ENCODE data around the gene APBB2. TPM values are rescaled to one million over a fixed set of nuclear protein-coding genes. Genes with fewer than 3 reads are reported as not detected.
A peak's percentile ranks its signal among the peaks of the same experiment; 100 is the strongest.
"Not testable (repeated sequence)": the region's sequence is repeated elsewhere in the genome, so short reads cannot be mapped to it uniquely, and the experiment has no call there.

APBB2 gene
- total RNA-seq, 2 donors from 2014 or later, result 56.1 to 64.8 TPM

DNA sequence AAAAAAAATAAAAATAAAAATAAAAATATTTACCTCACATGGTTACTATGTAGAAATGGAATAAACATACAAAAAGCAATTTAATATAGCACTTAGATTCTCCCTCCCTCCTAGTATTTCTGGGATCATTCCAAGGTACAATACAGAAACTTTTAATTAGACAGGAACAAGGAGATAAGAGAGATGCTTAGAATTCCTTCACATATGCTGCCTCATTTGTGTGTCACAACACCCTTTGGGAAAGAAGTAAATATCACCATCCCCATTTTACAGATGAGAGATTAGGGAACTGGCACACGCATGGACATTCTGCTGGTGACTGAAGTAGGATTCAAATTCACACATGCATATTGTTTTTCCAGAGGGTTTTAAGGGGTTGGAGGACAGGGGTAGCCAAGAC lies 164.2 kb downstream of the APBB2 start:
- H3K9me3 ChIP-seq (ENCODE audit: control insufficient read depth, low read length), result peaks cover 33% of the 10 kb centered on the region
- no peak overlapping the region for H3K27ac ChIP-seq (ENCODE audit: low read depth, low read length)
- H3K4me3 ChIP-seq (ENCODE audit: low read length), result no peak overlapping the region
- no peak overlapping the region for H3K4me3 Mint-ChIP-seq
- peaks cover 10% of the 10 kb centered on the region for H3K4me1 Mint-ChIP-seq
- DNase-seq, result no peak
- no peaks in the 10 kb centered on the region for H3K4me1 ChIP-seq (ENCODE audit: control insufficient read depth, insufficient read depth, low read length)
- WGBS, 2 experiments (ENCODE audit: insufficient coverage in 1 of 2, insufficient read length in 1 of 2), result 86% methylated on average over 1 of the region's 1 CpG
- H3K9me3 Mint-ChIP-seq, result peaks cover 36% of the 10 kb centered on the region
- H3K27me3 Mint-ChIP-seq (ENCODE audit: insufficient read depth), result no peaks in the 10 kb centered on the region
- H3K36me3 ChIP-seq (ENCODE audit: control insufficient read depth, insufficient read depth, low read length), result no peaks in the 10 kb centered on the region
- TF ChIP-seq, protein P1, sequence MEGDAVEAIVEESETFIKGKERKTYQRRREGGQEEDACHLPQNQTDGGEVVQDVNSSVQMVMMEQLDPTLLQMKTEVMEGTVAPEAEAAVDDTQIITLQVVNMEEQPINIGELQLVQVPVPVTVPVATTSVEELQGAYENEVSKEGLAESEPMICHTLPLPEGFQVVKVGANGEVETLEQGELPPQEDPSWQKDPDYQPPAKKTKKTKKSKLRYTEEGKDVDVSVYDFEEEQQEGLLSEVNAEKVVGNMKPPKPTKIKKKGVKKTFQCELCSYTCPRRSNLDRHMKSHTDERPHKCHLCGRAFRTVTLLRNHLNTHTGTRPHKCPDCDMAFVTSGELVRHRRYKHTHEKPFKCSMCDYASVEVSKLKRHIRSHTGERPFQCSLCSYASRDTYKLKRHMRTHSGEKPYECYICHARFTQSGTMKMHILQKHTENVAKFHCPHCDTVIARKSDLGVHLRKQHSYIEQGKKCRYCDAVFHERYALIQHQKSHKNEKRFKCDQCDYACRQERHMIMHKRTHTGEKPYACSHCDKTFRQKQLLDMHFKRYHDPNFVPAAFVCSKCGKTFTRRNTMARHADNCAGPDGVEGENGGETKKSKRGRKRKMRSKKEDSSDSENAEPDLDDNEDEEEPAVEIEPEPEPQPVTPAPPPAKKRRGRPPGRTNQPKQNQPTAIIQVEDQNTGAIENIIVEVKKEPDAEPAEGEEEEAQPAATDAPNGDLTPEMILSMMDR (conservative IDR thresholded peaks at IDR 0.05), result no peak
- H3K27ac Mint-ChIP-seq, result no peak overlapping the region
- no peak overlapping the region for H3K9ac ChIP-seq (ENCODE audit: extremely low read depth, low read length, poor library complexity, severe bottlenecking)
- peaks cover 25% of the 10 kb centered on the region for H3K36me3 Mint-ChIP-seq (ENCODE audit: low read depth)
- H3K27me3 ChIP-seq (ENCODE audit: control insufficient read depth, insufficient read depth, low read length, poor library complexity, severe bottlenecking), result no peaks in the 10 kb centered on the region

DNA sequence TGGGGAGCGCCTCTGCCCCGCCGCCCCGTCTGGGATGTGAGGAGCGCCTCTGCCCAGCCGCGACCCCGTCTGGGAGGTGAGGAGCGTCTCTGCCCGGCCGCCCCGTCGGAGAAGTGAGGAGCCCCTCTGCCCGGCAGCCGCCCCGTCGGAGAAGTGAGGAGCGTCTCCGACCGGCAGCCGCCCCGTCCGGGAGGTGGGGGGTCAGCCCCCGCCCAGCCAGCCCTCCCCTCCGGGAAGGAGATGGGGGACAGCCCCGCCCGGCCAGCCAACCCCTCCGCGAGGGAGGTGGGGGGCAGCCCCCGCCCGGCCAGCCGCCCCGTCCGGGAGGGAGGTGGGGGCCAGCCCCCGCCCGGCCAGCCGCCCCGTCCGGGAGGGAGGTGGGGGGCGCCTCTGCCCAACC lies 165.2 kb downstream of the APBB2 start:
- peaks cover 33% of the 10 kb centered on the region for H3K36me3 Mint-ChIP-seq (ENCODE audit: low read depth)
- H3K36me3 ChIP-seq (ENCODE audit: control insufficient read depth, insufficient read depth, low read length); H3K27ac ChIP-seq (ENCODE audit: low read depth, low read length); H3K27me3 ChIP-seq (ENCODE audit: control insufficient read depth, insufficient read depth, low read length, poor library complexity, severe bottlenecking); H3K4me3 ChIP-seq (ENCODE audit: low read length); H3K27me3 Mint-ChIP-seq (ENCODE audit: insufficient read depth); H3K9ac ChIP-seq (ENCODE audit: extremely low read depth, low read length, poor library complexity, severe bottlenecking); DNase-seq; H3K27ac Mint-ChIP-seq; H3K4me3 Mint-ChIP-seq; H3K4me1 ChIP-seq (ENCODE audit: control insufficient read depth, insufficient read depth, low read length): not testable (repeated sequence)
- peaks cover 42% of the 10 kb centered on the region for H3K9me3 ChIP-seq (ENCODE audit: control insufficient read depth, low read length)
- H3K4me1 Mint-ChIP-seq, result peaks cover 10% of the 10 kb centered on the region
- WGBS, 2 experiments (ENCODE audit: insufficient coverage in 1 of 2, insufficient read length in 1 of 2), result 97 to 100% methylated on average over 10 to 40 of the region's 40 CpGs
- H3K9me3 Mint-ChIP-seq, result peaks cover 44% of the 10 kb centered on the region

DNA sequence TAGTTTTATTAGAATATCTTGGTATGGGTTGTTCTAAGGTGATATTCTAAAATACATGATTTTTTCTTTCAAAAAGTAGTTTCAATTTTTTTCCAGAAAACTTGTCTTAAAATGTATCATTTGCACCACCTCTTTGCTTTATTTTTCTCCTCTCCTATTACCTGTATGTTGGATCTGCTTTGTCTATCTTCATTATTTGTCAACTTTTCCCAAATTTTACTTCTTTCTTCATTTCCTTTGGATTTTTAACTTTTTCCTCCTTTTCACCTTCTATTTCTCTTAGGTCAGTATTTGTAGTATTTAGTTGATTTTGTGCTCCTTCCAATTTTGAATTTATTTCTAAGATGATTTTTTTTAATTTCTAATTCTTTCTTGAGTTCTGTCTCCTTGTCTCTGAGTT lies 169.6 kb downstream of the APBB2 start:
- Mint-ChIP-seq H3K27me3 (ENCODE audit: insufficient read depth) (no peaks in the 10 kb centered on the region), H3K27ac (no peak overlapping the region), H3K36me3 (ENCODE audit: low read depth) (peaks cover 55% of the 10 kb centered on the region), H3K9me3 (peaks cover 62% of the 10 kb centered on the region), H3K4me1 (no peaks in the 10 kb centered on the region), H3K4me3 (no peak overlapping the region)
- TF ChIP-seq, protein P1 (conservative IDR thresholded peaks at IDR 0.05), result no peak
- Histone ChIP-seq H3K9ac (ENCODE audit: extremely low read depth, low read length, poor library complexity, severe bottlenecking) (no peak overlapping the region), H3K27me3 (ENCODE audit: control insufficient read depth, insufficient read depth, low read length, poor library complexity, severe bottlenecking) (no peaks in the 10 kb centered on the region), H3K4me3 (ENCODE audit: low read length) (peak overlapping the region; percentile 12), H3K27ac (ENCODE audit: low read depth, low read length) (no peak overlapping the region), H3K9me3 (ENCODE audit: control insufficient read depth, low read length) (peaks cover 71% of the 10 kb centered on the region), H3K4me1 (ENCODE audit: control insufficient read depth, insufficient read depth, low read length) (no peaks in the 10 kb centered on the region), H3K36me3 (ENCODE audit: control insufficient read depth, insufficient read depth, low read length) (peaks cover 3% of the 10 kb centered on the region)
- no peak for DNase-seq

DNA sequence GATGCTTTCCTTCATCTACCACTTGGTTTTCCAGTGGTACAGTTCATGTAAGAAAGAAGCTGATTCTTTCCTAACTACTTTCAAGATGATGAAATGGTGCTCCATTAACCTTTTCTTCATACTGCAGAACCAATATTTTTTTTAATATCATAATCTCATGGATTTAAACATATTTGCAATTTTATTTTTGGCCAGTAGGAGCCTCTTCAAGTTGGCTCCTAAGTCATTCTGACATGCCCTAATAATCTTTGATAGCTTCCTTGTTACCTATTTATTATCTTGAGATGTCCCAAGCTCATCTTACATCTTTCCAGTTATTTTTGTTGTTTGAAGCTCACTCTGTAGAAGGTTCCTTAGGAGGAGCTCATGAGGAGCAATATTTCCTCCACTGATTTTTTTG lies 170.2 kb downstream of the APBB2 start:
- H3K9me3 Mint-ChIP-seq, result peaks cover 61% of the 10 kb centered on the region
- H3K27ac Mint-ChIP-seq, result no peak overlapping the region
- H3K4me1 Mint-ChIP-seq, result peaks cover 1% of the 10 kb centered on the region
- Histone ChIP-seq H3K9ac (ENCODE audit: extremely low read depth, low read length, poor library complexity, severe bottlenecking) (no peak overlapping the region), H3K27ac (ENCODE audit: low read depth, low read length) (no peak overlapping the region), H3K4me1 (ENCODE audit: control insufficient read depth, insufficient read depth, low read length) (no peaks in the 10 kb centered on the region), H3K27me3 (ENCODE audit: control insufficient read depth, insufficient read depth, low read length, poor library complexity, severe bottlenecking) (no peaks in the 10 kb centered on the region), H3K9me3 (ENCODE audit: control insufficient read depth, low read length) (peaks cover 76% of the 10 kb centered on the region), H3K36me3 (ENCODE audit: control insufficient read depth, insufficient read depth, low read length) (peaks cover 3% of the 10 kb centered on the region), H3K4me3 (ENCODE audit: low read length) (peak overlapping the region; percentile 12)
- no peak for DNase-seq
- peaks cover 55% of the 10 kb centered on the region for H3K36me3 Mint-ChIP-seq (ENCODE audit: low read depth)
- no peaks in the 10 kb centered on the region for H3K27me3 Mint-ChIP-seq (ENCODE audit: insufficient read depth)
- H3K4me3 Mint-ChIP-seq, result no peak overlapping the region
- TF ChIP-seq, protein P1 (conservative IDR thresholded peaks at IDR 0.05), result peak; percentile 50

Data from endodermal cell (in vitro differentiated cells).